Fibroblast of the aortic adventitia (primary cell): ENCODE results near the gene KRTAP12-1. TPM values are rescaled to one million over a fixed set of nuclear protein-coding genes. Genes with fewer than 3 reads are reported as not detected.

Experiments
- DNase-seq: peaks from one replicate; pipeline ENCODE4 v3.0.0-alpha.2; 2010; ENCODE audit warnings: low read depth
- H3K4me3 ChIP-seq: 2 replicates; pipeline ENCODE4 v1.5.1; 2011; ENCODE audit warnings: low read depth, mild to moderate bottlenecking, control low read depth, low read length, moderate library complexity
- total RNA-seq: library from RNA; depleted of rRNA; stranded (reverse); fragments of >200 nt; gene quantifications from 2 replicates; pipeline ENCODE4 v1.2.3, GENCODE V29; 2012; ENCODE audit warnings: low replicate concordance
- TF ChIP-seq, protein P1 (sequence below): IDR thresholded peaks from 2 replicates; pipeline ENCODE4 v1.5.1; 2011; ENCODE audit warnings: mild to moderate bottlenecking, low read length, control low read depth, inconsistent platforms; ENCODE audit not compliant: insufficient read depth

KRTAP12-1 gene
- total RNA-seq, 1 donor = not detected

DNA sequence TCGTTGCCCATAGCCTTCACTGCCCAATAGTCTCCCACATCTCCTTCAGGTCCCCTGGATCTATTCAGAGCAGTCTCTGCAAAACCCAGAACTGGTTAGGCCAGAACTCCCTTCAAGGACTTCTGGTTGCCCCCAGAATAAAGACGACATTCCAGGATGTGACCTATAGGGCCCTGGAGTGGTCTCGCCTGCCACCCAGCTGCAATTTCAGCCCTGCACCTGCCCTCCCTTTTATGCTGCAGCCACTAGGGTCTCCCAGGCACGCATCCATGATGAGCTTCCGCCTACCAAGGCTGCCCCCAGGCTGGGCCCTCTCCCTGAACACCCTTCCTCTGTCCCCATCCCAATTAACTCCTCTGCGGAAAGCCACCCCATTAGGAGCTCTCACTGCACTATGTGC lies 36.6 kb upstream of the KRTAP12-1 start:
- TF ChIP-seq, protein P1, sequence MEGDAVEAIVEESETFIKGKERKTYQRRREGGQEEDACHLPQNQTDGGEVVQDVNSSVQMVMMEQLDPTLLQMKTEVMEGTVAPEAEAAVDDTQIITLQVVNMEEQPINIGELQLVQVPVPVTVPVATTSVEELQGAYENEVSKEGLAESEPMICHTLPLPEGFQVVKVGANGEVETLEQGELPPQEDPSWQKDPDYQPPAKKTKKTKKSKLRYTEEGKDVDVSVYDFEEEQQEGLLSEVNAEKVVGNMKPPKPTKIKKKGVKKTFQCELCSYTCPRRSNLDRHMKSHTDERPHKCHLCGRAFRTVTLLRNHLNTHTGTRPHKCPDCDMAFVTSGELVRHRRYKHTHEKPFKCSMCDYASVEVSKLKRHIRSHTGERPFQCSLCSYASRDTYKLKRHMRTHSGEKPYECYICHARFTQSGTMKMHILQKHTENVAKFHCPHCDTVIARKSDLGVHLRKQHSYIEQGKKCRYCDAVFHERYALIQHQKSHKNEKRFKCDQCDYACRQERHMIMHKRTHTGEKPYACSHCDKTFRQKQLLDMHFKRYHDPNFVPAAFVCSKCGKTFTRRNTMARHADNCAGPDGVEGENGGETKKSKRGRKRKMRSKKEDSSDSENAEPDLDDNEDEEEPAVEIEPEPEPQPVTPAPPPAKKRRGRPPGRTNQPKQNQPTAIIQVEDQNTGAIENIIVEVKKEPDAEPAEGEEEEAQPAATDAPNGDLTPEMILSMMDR = no peak
- DNase-seq = no peak

DNA sequence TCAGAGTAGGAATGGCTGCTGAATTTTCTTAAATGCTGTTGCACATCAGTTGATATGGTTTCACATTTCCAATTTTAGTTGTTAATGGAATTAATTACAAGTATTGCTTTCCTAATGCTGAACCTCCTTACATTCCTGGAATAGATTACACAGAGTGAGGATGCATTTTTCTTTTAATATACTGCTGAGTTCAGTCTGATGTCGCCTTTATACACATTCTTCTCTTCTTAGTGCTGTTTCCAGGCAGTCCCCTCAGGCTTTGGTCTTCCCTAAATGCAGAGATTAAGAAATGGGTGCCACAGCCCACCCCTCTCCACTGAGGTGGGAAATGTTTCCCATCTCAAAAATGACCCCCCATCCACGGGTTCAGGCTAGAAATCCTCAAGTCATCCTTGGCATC lies 36.1 kb upstream of the KRTAP12-1 start:
- TF ChIP-seq, protein P1 = no peak
- no peak overlapping the region for H3K4me3 ChIP-seq
- DNase-seq = no peak

More for the DNA sequence above, 36.6 kb upstream of the KRTAP12-1 start:
- H3K4me3 ChIP-seq = no peak overlapping the region

DNA sequence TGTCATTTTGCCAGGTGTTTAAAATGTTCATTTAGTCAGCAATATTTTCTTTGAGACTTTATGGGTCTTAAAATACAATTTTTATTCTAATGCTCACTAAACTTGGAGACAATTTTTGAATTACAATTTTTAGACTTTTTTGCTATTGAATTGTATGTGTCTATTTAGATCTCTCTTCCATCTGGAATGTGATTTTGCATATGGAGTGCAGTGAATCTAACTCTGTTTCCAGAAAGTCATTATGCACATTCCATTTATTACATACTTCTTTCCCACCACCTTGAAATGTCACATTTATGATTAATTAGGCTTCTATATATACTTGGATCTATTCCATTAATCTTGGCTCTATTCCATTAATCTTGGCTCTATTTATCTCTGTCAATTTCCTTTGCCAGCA lies 35.0 kb upstream of the KRTAP12-1 start:
- DNase-seq = no peak
- TF ChIP-seq, protein P1 = no peak
- no peak overlapping the region for H3K4me3 ChIP-seq

DNA sequence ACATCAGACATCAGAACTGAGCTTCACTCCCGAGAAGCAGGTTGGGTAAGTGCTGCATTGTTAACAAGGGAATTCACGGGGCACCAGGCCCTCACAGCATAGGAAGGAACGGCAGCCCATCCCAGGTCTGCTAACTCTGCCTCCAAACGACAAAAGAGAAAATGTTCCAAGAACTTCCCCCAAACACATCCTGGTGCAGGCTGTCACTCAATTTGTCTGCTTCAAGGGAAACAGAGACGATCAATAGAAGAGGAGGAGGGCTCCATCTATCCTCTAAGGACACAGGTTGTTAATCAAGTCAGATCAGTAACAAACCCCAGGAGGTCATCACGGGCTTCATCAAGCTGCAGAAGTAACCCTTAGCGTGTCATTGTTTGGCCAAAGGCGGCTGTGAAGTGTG lies 32.9 kb upstream of the KRTAP12-1 start:
- H3K4me3 ChIP-seq = no peak overlapping the region
- TF ChIP-seq, protein P1 = no peak
- no peak for DNase-seq

DNA sequence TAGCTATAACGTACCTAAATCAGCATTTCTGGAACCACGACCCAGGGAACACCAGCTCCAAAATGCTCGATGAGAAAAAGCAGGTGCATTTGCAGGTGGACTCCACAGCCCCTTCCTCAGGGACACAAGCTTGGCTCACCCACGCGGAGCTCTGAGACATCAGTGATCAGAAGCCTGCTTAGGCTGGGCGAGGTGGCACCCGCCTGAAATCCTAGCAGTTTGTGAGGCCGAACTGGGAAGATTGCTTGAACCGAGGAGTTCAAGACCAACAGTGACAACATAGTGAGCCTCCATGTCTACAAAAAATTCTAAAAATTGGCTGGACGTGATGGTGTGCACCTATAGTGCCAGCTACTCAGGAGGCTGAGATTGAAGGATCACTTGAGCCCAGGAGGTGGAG lies 31.9 kb upstream of the KRTAP12-1 start:
- DNase-seq = no peak
- TF ChIP-seq, protein P1 = no peak
- H3K4me3 ChIP-seq = no peak overlapping the region

DNA sequence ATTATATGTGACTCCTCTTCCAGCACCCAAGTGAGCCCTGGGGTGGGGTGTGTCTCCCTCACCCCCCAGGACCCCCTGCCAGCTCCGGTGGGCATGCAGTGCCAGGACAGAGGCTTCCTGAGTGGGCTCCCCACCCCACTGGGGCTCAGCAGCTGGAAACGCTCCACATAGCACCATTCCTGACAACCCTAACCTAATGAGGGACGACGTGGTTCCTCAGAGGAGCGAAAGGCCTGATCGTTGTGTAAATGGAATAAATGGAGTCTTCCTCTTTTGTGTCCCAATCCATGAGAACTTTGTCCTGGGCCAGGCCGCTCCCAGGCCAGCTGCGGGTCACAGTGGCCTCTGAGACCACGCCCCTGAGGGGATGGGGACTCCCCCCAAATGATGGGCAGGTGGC lies 31.2 kb upstream of the KRTAP12-1 start:
- H3K4me3 ChIP-seq = no peak overlapping the region
- no peak for DNase-seq
- TF ChIP-seq, protein P1 = no peak

DNA sequence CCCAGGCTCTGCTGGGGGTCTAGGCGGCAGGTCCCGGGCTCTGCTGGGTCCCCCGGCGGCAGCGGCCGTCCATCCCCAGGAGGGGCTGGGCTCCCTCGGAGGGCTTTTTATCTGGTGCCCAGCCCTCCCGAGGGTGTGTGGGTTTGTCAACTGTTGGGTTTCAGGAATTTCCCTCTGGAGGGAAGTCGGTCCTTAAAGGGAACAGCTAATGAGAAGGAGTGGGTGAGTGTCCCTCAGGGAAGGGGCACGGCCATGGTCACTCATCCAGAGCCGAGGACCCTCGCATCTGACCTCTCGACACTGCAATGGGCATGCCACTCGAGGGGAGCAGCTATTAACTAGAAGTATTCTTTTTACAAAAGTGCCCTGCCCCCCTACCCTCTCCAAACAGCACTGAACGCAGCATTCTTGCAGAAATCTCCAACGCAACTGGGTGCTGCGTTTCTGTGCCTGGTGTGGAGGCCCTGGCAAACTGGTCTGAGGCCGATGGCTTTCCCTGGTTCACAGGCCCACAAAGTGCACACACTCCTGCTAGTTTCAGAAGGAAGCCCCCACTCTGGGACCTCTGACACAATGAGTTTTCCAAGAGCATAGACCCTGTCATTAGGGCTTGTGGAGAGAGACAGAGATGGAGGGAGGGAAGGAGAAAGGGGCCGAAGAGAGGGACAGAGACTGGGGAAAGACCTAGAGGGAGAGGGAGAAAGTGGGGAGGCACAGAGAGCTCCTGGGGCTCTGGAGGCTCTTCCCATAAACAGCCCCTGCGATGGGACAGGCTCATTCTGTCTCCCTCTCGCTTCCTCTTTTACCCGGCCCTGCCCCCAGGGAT lies 30.5 kb upstream of the KRTAP12-1 start:
- H3K4me3 ChIP-seq = no peak overlapping the region
- no peak for DNase-seq
- TF ChIP-seq, protein P1 = no peak
